Stomach smooth muscle (tissue), 2 donors: ENCODE data around the gene WHRN.

ENCODE experiments used
- H3K27ac ChIP-seq: one replicate; pipeline ENCODE4 v1.7.0; 2013; ENCODE audit warnings: mild to moderate bottlenecking, low read length, inconsistent platforms
- H3K27me3 ChIP-seq, 2 donors: one replicate each; pipeline ENCODE4 v1.7.0; 2013; ENCODE audit warnings: low read length in 2 of 2; ENCODE audit not compliant: insufficient read depth in 2 of 2, control insufficient read depth in 1 of 2
- H3K36me3 ChIP-seq, 2 donors: one replicate each; pipeline ENCODE4 v1.7.0; 2013; ENCODE audit warnings: low read length in 2 of 2; ENCODE audit not compliant: control insufficient read depth in 2 of 2, insufficient read depth in 2 of 2
- H3K4me1 ChIP-seq: one replicate; pipeline ENCODE4 v1.7.0; 2013; ENCODE audit warnings: low read length; ENCODE audit not compliant: control insufficient read depth, insufficient read depth
- H3K4me3 ChIP-seq, 2 donors: one replicate each; pipeline ENCODE4 v1.7.0; 2013; ENCODE audit warnings: low read length in 2 of 2
- H3K9ac ChIP-seq, 2 donors: one replicate each; pipeline ENCODE4 v1.7.0; 2013; ENCODE audit warnings: low read length in 2 of 2, mild to moderate bottlenecking in 1 of 2
- H3K9me3 ChIP-seq, 2 donors: one replicate each; pipeline ENCODE4 v1.7.0; 2013; ENCODE audit warnings: low read length in 2 of 2; ENCODE audit not compliant: control insufficient read depth in 2 of 2
- donor health status: healthy.
- donor health status: Pancreatic carcinoma.

Gene WHRN

GRCh38 chr9:114492991-114493390, 12.3 kb downstream of the WHRN start:
- no peaks in the 10 kb centered on the region for H3K9me3 ChIP-seq
- no peak overlapping the region for H3K27ac ChIP-seq
- no peak overlapping the region for H3K9ac ChIP-seq
- H3K4me3 ChIP-seq = no peak overlapping the region
- H3K27me3 ChIP-seq = no peaks in the 10 kb centered on the region
- no peaks in the 10 kb centered on the region for H3K36me3 ChIP-seq
- peaks cover 2% of the 10 kb centered on the region for H3K4me1 ChIP-seq

DNA sequence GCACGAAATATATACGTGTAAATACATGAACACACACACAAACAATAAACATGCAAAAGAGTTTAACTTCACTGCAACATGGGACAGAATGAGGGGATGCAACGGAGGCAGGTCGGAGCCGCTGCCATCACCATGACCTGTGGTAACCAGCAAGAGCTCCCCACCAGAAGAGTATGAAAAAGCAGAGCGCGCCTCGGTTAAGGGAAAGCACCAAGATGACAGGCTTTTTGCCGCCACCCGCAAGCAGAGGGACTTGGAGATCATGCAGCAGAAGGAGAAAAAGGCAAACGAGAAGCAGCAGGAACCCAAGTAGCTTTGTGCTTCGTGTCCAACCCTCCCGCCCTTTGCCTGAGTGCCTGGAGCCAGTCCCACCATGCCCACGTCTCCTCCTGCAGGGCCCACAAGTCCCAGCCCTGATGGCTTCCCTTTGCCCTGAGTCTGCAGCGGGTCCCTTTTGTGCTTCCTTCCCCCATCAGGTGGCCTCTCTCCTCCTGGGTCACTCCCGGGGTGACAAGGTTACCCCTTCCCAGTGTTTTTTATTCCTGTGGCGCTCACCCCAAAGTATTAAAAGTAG, 13.8 kb downstream of the WHRN start:
- H3K27ac ChIP-seq = no peak overlapping the region
- peaks cover 5% of the 10 kb centered on the region for H3K4me1 ChIP-seq
- H3K9me3 ChIP-seq = no peaks in the 10 kb centered on the region
- no peak overlapping the region for H3K9ac ChIP-seq
- H3K4me3 ChIP-seq = no peak overlapping the region
- no peaks in the 10 kb centered on the region for H3K36me3 ChIP-seq
- H3K27me3 ChIP-seq = no peaks in the 10 kb centered on the region

GRCh38 chr9:114489928-114490327, 15.3 kb downstream of the WHRN start:
- no peaks in the 10 kb centered on the region for H3K36me3 ChIP-seq
- H3K4me3 ChIP-seq = no peak overlapping the region
- H3K9me3 ChIP-seq = no peaks in the 10 kb centered on the region
- H3K27ac ChIP-seq = no peak overlapping the region
- H3K4me1 ChIP-seq = peaks cover 5% of the 10 kb centered on the region
- H3K27me3 ChIP-seq = no peaks in the 10 kb centered on the region
- no peak overlapping the region for H3K9ac ChIP-seq

GRCh38 chr9:114488398-114489129, 16.7 kb downstream of the WHRN start:
- Histone ChIP-seq H3K4me3 (no peak overlapping the region), H3K27me3 (no peaks in the 10 kb centered on the region), H3K27ac (no peak overlapping the region), H3K9me3 (no peaks in the 10 kb centered on the region), H3K4me1 (peaks cover 5% of the 10 kb centered on the region), H3K9ac (no peak overlapping the region), H3K36me3 (no peaks in the 10 kb centered on the region)

DNA sequence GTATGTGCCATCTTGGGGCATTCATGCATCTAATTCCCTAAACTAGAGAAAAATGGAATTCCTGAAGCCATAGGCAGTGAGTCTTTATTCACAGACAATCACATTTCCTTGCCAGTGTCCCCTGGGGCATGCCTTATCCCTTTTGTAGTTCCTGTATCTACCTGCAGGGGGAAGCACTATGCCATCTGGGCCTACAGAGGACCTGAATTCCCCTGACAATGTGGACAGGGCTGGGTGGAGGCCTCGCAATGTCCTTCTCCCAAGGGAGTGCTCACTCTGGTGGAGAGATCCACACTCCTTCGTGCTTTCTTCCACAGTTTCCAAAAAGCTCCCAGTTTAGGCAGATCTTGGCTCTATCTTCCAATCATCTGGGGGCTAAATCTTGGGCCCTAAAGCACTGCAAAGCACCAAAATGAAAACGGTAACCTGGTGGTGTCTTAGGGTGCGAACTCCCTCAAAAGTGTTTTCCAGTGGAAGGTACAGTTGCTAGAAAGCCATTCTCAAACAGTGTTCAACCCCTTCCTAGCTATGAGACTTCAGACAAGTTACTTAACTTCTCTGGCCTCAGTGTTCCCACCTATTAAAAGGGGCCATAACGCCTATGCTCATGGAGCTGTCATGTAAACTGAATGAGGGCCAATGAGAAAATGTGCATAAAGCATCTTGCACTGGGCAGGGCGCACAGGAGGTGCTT, 17.5 kb downstream of the WHRN start:
- H3K4me1 ChIP-seq = peaks cover 5% of the 10 kb centered on the region
- H3K9me3 ChIP-seq = no peaks in the 10 kb centered on the region
- no peak overlapping the region for H3K4me3 ChIP-seq
- H3K9ac ChIP-seq = peak overlapping the region in 1 of 2 donors; percentile 42
- no peak overlapping the region for H3K27ac ChIP-seq
- H3K27me3 ChIP-seq = no peaks in the 10 kb centered on the region
- no peaks in the 10 kb centered on the region for H3K36me3 ChIP-seq

GRCh38 chr9:114486205-114486963, 18.9 kb downstream of the WHRN start:
- H3K9me3 ChIP-seq = no peaks in the 10 kb centered on the region
- H3K27me3 ChIP-seq = no peaks in the 10 kb centered on the region
- H3K36me3 ChIP-seq = no peaks in the 10 kb centered on the region
- no peak overlapping the region for H3K4me3 ChIP-seq
- H3K27ac ChIP-seq = no peak overlapping the region
- H3K9ac ChIP-seq = no peak overlapping the region
- H3K4me1 ChIP-seq = peaks cover 5% of the 10 kb centered on the region

- H3K27ac ChIP-seq = no peak overlapping the region
- no peak overlapping the region for H3K9ac ChIP-seq
- no peaks in the 10 kb centered on the region for H3K27me3 ChIP-seq
- H3K36me3 ChIP-seq = no peaks in the 10 kb centered on the region
- H3K9me3 ChIP-seq = no peaks in the 10 kb centered on the region
- peaks cover 7% of the 10 kb centered on the region for H3K4me1 ChIP-seq
- no peak overlapping the region for H3K4me3 ChIP-seq
Observed at GRCh38 chr9:114484854-114485443, 20.3 kb downstream of the WHRN start.

DNA sequence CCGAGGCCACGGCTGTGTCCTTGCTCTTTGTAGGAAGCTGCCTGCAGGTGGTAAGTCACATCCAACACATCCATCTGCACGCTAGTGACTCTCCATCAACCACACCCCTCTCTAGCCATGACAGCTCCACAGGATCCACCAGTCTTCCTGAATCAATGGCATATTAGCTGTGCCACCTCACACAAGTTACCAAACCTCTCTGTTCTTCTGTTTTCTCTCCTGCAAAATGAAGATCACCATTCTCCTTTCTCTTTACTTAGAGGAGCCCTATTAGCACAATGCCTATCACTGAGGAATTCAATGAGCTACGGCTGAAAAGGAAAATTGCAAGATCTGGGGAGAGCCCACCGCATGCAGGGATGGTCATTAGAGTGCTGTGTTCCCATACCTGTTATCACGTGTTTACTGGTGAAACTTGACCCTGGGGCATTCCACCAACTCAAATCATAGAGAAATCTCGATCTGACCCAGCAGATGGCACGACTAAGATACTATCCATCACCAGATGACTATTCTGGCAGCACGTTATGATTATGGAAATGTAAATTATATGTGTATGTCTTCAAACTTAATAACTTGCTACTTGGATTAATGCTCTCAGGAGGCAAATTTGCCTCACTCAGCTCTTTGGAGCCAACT, 20.9 kb downstream of the WHRN start:
- Histone ChIP-seq H3K36me3 (no peaks in the 10 kb centered on the region), H3K4me3 (no peak overlapping the region), H3K27me3 (no peaks in the 10 kb centered on the region), H3K9me3 (no peaks in the 10 kb centered on the region), H3K4me1 (peaks cover 7% of the 10 kb centered on the region), H3K27ac (no peak overlapping the region), H3K9ac (no peak overlapping the region)

DNA sequence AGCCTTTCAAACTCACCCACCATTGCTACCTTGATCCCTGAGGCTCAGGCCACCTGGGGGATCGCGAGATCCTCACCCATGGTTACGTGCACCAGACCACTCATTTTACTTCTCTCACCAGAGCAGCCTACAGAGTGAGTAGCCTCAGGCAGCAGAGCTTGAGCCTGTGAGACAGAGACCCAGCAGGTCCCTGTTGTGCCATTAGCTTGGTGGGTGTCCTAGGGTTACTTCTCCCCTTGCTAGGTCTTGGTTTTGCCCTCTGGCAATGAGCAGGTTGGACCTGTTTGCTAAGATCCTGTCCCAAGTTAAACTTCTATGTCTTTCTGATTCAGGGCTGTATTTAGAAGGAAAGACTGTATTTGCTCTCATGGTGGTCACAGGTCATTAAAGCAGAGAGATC, 21.8 kb downstream of the WHRN start:
- no peaks in the 10 kb centered on the region for H3K36me3 ChIP-seq

GRCh38 chr9:114482593-114482992, 22.7 kb downstream of the WHRN start:
- no peak overlapping the region for H3K27ac ChIP-seq
- no peaks in the 10 kb centered on the region for H3K9me3 ChIP-seq
- H3K9ac ChIP-seq = no peak overlapping the region
- H3K27me3 ChIP-seq = no peaks in the 10 kb centered on the region
- H3K4me1 ChIP-seq = peaks cover 2% of the 10 kb centered on the region
- H3K4me3 ChIP-seq = no peak overlapping the region
- peaks cover 2 to 5% of the 10 kb centered on the region in 2 donors for H3K36me3 ChIP-seq

More for the DNA sequence above, 21.8 kb downstream of the WHRN start:
- no peaks in the 10 kb centered on the region for H3K9me3 ChIP-seq
- no peaks in the 10 kb centered on the region for H3K27me3 ChIP-seq
- H3K27ac ChIP-seq = no peak overlapping the region
- no peak overlapping the region for H3K9ac ChIP-seq
- H3K4me1 ChIP-seq = peaks cover 7% of the 10 kb centered on the region
- no peak overlapping the region for H3K4me3 ChIP-seq
